Activated CD8-positive, alpha-beta memory T cell treated with anti-CD3 and anti-CD28 coated beads for 1 hour (primary cell): ENCODE measurements around the gene HGS.
"Not testable (repeated sequence)": the region's sequence is repeated elsewhere in the genome, so short reads cannot be mapped to it uniquely, and the experiment has no call there.

Source experiments
- DNase-seq, 2 donors: peaks; one replicate each; pipeline ENCODE4 v3.0.0-alpha.2; 2020; ENCODE audit warnings: low read depth in 1 of 2; ENCODE audit errors: extremely low read depth in 1 of 2

The HGS gene

DNA sequence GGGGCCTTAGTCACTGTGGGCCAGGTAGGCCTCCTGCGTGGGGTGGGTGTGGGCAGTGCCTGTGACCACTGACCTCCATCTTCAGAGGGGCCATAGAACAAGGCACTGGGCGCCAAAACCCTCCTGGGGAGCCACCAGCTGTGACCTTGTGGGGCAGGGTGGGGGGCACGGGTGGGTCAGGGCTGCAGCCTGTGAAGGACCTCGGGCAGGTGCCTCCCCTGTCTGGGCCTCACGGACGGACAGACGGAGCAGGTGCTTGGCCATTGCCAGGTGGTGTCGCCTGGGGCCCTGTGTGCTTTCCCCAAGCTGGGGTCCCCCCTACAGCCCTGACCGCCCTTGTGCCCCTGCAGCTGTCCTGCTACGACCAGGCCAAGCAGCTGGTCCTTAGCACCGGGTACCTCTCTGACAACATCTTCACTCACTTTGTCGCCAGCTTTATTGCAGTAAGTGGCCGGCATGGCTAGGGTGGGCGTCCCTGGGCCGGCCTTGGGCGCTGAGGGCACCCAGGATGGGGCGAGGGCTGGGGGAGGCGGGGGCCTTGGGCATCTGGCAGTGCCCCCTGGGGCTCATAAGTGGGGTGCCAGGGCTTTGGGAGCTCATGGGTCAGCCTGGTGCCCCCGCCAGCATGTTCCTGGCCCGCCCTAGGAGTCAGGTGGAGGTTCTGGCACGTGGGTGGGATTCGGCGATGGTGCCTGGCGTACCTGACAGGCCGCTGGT lies 33.4 kb downstream of the HGS start:
- no peak for DNase-seq

DNA sequence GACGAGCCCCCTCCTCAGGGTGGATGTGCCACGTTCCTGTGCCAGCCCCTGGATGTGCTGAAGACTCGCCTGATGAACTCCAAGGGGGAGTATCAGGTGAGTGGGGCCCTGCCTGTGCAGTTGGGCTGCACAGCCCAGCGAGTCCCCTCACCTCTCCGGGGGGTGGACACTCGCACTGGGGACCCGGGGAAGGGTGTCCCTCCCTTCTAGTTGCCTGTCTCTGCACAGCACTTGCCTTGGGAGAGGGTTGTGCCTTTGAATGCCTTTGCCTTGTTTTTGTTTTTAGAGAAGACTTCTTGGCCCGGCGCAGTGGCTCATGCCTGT lies 33.9 kb downstream of the HGS start:
- DNase-seq: no peak

DNA sequence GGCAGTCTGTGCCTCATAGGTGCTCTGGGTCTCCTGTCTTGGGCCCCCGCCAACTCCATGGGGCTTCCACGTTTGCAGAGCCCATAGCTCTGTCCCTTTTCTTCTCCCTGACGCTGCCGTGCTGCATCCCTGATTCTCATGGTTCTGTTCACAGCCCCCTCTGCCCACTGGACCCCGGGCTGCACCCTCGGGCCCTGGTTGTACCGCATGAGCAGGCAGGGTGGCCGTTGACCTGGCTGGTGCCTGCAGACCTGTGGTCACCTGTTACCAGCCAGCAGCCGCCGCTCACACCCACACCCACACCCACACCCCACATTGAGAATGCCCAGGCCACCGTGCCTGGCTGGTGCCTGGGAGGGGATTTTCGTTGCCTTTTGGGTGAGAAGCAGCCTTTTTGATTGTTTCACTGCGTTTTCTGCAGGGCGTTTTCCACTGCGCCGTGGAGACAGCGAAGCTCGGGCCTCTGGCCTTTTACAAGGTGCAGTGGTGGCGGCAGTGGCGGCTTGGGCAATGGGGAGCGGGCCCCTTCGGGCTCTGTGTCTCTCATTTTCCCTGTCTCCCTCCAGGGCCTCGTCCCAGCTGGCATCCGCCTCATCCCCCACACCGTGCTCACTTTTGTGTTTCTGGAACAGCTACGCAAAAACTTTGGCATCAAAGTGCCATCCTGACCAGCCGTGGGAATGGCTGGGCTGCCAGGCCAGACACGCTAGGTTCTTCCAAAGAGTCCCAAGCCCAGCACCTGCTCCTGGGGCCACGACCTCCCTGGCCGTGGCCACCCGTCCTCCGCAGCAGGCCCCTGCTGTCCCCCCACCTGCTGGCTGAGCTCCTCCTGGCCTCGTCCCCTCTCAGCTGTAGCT lies 35.8 kb downstream of the HGS start:
- no peak for DNase-seq

DNA sequence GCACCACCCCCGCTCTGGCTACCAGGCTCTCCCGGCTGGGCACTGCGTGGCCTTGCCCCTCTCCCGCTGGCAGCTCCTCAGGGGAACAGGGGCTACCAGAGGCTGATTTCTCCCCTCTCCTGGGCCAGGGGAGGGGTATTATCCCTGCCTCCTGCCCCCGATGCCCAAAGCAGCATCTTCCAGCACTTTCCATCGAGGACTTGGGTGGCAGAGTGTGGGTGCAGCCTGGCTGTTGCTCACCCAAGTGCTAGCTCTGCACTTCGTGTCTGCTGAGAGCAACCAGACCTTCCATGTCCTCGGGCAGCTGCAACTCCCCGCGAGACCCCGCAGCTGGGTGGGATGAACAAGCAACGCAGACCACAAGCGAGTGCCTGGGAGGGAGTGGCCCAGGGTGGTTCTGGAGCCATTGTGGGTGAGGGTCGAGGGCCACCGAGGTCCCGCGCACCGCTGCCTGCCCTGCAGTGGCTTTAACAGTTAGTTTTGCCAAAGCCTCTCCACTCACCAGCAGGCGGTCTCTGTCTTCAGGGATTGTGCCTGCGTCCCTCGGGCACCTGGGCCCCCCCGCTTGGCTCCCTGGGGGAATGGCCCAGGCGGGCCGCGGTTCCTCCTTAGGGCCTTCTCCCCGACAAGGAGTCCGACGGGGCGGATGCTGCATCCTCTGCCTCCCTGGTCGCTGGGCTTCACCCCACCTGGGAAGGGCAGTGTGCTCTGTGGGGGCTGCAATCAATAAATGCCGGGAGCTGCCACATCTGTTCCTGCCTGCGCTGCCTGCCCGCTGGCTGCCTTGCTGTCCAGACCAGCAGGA lies 36.7 kb downstream of the HGS start:
- no peak for DNase-seq

DNA sequence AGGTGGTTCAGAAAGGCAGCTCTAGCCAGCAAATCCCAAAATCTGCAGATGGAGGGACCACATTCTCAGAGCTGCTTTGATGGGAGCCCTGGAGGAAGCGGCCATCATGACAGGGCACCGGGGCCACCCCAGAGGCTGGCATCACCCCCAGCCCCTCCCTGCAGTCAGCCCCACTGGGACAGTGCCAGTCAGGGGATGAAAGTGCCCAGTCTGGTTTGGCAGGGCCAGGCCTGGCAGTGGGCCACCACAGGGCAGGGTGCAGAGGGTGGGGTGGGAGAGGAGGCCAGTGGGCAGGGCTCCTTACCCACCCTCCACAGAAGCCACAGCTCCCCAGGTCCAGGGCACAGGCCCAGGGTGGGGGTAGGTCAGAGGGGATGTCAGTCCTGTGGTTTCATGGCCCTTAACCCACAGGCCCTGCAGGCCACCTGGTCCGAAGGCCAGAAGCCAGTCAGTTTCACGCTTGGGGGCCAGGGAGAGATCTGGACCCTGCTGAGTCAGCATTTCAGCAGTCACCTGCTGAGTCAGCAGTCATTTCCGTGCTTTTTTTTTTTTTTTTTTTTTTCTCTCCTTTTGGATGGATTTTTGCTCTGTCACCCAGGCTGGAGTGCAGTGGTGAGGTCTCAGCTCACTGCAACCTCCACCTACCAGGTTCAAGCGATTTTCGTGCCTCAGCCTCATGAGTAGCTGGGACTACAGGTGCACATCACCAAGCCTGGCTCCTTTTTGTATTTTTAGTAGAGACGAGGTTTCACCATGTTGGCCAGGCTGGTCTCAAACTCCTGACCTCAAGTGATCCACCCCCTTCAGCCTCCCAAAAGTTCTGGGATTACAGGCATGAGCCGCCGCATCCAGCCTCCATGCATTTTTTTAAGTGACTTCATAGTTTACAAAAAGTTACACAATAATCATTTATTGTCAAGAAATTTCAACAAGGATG lies 38.6 kb downstream of the HGS start:
- no peak for DNase-seq

DNA sequence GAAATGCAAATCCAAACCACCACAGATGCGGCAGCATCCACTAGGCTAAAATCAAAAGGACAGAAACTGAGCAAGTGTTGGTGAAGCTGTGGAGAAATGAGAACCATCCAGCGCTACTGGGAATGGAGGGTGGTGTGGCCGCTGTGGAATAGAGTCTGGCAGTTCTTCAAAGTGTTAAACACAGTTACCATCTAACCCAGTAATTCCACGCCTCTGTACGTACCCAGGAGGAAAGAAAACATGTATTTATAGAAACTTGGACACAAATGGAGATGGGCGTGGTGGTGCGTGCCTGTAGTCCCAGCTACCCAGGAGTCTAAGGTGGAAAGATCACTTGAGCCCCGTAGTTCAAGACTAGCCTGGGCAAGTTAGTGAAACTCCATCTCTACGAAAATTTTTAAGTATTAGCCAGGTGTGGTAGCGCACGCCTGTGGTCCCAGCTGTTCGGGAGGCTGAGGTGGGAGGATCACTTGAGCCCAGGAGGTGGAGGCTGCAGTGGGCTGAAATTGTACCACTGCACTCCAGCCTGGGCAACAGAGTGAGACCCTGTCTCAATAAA lies 39.9 kb downstream of the HGS start:
- DNase-seq: no peak

DNA sequence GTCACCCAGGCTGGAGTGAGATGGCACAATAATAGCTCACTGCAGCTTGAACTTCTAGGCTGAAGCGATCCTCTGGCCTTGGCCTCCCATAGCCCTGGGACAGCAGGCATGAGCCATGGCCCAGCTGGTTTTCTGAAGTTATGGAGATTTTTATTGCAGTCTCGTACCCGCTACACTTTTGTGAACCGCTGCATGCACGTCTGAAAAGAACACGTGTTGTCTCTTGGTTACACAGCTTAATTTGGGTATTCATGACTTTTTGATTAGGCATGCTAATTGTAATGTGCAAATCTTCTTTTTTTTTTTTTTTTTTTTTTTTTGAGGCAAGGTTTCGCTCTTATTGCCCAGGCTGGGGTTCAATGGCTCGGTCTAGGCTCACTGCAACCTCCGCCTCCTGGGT lies 41.6 kb downstream of the HGS start:
- DNase-seq: no peak

DNA sequence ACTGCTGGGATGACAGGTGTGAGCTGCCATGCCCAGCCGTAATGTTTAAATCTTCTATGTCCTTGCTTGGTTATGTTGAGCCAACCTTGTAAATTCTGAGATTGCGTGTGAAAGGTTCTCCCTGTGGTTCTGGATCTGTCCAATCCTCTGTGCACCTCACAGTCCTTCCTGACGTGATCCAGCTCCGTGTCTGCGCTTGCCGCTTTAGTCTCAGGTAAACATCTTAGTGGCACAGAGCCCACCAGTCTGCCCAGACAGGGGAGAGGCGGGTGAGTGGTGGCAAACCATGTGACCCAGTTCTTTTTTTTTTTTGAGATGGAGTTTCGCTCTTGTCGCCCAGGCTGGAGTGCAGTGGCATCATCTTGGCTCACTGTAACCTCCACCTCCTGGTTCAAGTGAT lies 42.2 kb downstream of the HGS start:
- no peak for DNase-seq

DNA sequence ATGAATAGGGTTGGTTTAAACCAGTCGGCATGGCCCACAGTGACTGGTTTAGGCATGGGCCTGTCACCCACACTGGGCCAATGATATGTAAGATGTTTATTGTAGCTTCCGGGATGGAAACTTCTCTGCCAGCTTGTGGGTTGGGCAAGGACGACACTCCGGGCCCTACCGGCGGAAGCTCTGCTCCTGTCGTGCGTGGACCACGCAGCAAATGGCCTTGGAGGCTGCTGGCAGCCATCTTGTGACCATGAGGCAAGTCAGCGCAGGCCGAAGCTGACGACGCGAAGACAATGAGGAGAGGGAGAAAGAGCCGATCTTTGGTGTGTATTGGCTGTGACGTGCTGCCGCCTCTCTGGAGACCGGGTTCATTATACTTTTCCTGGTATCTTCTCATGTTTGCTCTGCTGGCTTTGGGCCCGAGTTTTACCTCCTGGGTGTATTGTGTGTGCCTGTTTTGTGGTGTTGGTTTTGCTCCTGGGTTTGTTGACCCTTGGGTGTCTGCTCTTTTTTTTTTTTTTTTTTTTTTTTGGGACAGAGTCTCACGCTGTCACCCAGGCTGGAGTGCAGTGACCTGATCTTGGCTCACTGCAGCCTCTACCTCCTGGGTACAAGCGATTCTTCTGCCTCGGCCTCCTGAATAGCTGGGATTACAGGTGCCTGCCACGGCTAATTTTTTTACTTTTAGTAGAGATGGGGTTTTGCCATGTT lies 43.7 kb downstream of the HGS start:
- DNase-seq: no peak

DNA sequence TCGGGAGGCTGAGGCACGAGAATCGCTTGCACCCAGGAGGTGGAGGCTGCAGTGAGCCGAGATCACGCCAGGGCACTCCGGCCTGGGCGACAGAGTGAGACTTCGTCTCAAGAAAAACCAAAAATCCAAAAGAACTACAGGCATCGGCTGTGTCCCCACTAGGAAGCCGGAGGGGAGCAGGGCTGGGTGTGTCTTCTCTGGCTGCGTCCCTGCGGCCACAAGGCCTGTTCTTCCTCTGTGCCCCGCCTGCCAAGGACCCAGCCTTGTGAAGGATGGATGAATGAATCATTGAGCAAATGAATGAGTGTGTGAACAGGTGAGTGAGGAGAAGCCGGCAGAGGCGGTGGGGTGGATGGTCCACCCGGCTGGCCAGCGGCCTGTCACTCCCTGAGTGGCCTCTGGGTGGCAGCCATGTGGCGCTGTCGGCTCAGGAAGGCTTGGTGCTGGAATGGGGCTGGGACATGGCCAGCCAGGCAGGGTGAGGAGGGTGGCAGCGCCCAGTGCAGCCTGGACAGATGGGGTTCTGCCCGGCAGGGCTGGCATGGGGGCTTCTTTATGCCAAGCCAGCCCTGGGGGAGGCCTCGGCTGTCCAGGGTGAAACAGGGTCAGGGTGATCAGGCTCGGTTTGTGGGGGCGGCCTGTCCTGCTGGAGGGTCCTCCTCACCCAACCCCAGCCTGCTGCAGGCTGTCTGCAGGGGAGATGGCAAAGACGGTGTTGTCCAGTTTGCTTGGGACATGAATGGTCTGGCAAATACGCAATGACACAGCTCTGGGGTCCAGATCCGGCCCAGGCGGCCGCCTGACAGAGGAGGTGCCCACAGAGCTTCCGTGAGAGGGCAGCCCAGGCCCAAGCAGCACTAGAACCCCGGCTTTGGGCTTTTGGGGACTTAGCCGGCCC lies 49.9 kb downstream of the HGS start:
- peak in 1 of 2 donors; percentile 43 for DNase-seq

DNA sequence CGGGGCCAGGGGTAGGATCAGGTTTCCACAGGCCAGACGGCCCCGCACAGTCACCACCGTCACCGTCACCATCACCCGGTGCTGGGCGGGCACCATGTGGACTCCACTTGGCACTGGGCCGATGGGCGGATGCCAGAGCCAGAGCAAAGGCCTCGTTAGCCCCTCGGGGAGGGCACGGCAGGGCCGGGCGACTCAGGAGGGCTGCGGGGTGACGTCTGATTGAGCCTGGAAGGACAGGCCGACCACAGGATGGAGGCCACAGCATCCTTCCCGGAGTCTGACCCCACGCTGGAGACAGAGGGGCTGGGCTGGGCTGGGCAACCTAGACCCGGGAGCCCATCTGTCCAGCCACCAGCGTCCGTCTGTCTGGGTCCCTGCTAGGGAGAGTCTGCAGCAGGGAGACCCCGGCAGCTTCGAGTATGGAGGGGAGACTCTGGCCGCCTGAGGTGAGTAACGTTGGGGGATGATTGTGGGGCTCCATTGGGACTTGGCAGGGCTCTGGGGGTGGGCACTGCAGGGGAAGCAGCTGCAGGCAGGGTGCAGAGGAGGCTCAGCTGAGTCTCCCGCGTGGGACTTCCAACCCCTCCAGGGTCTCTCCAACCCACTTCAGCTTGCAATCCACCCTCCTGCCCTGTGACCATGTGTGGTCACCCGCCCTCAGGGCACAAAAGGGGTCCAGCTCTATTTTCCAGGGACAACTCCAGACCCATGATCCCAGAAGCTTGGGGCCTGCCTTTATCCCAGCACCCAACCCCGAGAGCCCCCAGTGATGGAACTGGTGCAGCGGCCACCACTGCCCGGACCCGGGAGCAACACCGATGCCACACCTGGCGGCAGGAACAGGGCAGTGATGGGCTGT lies 50.8 kb downstream of the HGS start:
- no peak for DNase-seq

DNA sequence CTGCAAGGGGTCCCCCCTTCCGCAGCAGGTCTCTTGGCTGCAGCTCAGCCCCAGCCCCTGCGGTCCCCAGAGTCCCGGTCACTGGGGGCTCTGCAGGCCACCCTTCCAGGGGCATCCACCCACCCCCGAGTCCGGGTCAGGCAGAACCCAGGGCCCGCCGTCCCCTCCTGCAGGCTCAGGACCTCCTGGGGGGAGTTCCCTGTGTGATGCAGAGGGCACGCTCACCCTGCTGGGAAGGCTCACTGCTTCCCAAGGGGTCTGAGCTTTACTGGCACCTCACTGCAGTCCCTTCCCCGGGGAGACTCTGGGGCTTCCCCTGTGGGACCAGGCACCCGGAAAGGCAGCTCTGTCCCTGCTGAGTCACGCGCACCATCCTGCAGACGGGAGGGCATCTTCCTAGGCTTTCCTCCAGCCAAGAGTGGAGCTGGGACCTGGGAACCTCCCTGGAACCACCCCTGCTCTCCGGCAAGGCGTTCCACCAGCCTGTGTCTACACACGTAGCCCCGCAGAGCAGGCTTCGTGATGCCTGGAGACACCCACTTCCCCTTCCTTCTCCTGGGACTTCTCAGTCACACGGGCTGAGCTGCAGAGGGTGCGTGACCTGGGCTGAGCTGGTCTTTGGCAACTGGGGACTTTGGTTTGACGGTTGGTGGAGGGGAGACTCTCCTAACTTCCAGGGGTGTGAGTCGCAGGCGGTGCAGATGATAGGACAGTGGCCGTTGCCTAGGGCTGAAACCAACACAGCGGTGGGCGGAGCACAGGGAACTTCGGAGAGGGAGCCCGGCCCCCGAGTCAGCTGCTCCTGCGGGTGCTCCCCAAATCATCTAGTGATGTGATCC lies 51.7 kb downstream of the HGS start:
- no peak for DNase-seq

DNA sequence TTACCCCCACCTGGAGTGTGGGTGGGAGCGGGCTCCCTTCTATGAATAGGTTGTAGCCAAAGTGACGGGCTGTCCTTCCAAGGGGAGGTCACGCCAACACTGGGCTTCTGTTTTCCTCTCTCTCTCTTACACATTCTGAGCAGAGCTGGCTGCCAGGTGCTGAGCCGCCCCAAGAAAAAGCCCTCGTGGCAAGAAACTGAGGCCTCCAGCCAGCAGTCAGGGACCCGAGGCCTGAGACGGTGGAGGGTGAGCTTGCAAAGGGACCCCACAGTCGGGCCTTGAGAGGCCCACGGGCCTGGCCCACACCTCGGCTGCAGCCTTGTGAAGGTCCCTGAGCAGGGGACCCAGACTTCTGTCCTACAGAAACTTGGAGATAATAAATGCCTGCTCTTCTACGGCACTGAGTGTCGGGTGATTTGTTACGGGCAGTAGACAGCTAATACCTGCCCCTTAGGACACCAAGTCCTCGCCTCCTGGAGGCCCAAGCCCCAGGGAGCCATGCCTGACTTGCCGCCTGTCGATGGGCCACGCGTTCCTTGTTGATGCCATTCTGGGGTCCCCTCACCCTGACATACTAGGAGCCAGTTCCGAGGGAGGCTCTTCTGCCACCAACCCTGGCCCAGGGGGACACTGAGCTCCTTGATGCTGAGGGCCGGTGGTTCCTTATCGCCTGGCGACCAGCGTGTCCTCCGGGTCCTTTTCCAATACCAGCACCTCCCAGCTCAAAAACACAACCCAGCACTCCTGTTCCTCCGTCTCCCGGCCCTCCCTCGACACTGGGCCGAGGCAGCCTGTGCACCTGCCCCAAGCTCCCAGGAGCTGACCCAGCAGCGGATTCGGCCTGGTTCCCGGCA lies 54.4 kb downstream of the HGS start:
- DNase-seq: no peak

DNA sequence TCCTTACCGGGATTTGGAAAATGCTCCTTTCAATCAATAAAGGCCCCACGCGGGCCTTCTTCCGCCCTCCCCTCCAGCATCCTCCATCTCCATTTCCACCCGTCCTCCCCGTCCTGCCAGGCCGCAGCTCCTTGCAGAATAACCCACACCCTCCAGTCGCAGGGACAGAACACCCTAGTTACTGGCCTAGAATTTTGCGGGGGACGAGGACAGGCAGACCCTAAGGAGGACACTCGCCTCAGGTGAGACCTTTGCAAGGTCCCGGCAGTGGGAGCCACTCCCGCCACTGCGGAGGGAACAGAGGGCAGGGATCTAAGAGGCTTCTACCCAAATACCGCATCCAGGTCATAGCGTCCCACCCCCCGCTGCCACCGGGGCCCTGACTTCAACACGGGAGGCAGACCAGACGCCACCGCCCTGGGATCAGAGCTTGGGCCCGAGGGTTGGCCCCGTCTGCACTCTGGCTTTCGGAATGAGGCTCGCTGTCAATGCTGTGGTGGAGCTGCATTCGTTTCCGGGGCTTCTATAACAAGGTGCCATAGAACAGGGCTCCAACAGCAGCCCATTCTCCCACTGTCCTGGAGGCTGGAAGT lies 55.1 kb downstream of the HGS start:
- no peak for DNase-seq

DNA sequence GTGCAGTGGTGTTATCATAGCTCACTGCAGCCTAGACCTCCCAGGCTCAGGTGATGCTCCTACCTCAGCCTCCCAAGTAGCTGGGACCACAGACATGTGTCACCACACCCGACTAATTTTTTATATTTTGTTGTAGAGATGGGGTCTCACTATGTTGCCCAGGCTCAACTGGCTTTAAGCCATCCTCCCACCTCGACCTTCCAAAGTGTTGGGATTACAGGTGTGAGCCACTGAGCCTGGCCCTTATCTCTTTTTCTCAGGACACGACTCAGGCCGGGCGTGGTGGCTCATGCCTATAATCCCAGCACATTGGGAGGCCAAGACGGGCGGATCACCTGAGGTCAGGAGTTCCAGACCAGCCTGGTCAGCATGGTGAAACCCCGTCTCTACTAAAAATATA lies 55.8 kb downstream of the HGS start:
- DNase-seq: not testable (repeated sequence)
